Measurements from ENCODE around the gene CCDC197. TPM values are rescaled to one million over a fixed set of nuclear protein-coding genes. Genes with fewer than 3 reads are reported as not detected.

Gene CCDC197
- total RNA-seq, 1 donor, result not detected

- TF ChIP-seq CTCF (IDR thresholded peaks at IDR 0.05; ENCODE audit: insufficient read depth, low read depth, low read length), result no peak
- H3K4me3 ChIP-seq (ENCODE audit: low read depth, low read length), result no peak overlapping the region
- no peak for DNase-seq (ENCODE audit: low read depth)
These were observed 3.2 kb downstream of the CCDC197 start for GRCh38 chr14:94000267-94000666.

GRCh38 chr14:94001016-94001415, 3.9 kb downstream of the CCDC197 start:
- DNase-seq (ENCODE audit: low read depth), result no peak
- TF ChIP-seq CTCF (IDR thresholded peaks at IDR 0.05; ENCODE audit: insufficient read depth, low read depth, low read length), result no peak
- H3K4me3 ChIP-seq (ENCODE audit: low read depth, low read length), result no peak overlapping the region

GRCh38 chr14:94001501-94002396, 4.6 kb downstream of the CCDC197 start:
- peak; percentile 66 for DNase-seq (ENCODE audit: low read depth)
- H3K4me3 ChIP-seq (ENCODE audit: low read depth, low read length), result no peak overlapping the region
- peak; percentile 96 for TF ChIP-seq CTCF (IDR thresholded peaks at IDR 0.05; ENCODE audit: insufficient read depth, low read depth, low read length)

GRCh38 chr14:94003397-94003796, 6.3 kb downstream of the CCDC197 start:
- no peak for TF ChIP-seq CTCF (IDR thresholded peaks at IDR 0.05; ENCODE audit: insufficient read depth, low read depth, low read length)
- no peak overlapping the region for H3K4me3 ChIP-seq (ENCODE audit: low read depth, low read length)
- DNase-seq (ENCODE audit: low read depth), result no peak

GRCh38 chr14:94004015-94004414, 6.9 kb downstream of the CCDC197 start:
- no peak for TF ChIP-seq CTCF (IDR thresholded peaks at IDR 0.05; ENCODE audit: insufficient read depth, low read depth, low read length)
- no peak for DNase-seq (ENCODE audit: low read depth)

GRCh38 chr14:94005324-94006073, 8.4 kb downstream of the CCDC197 start:
- TF ChIP-seq CTCF (IDR thresholded peaks at IDR 0.05; ENCODE audit: insufficient read depth, low read depth, low read length), result peak; percentile 43
- no peak overlapping the region for H3K4me3 ChIP-seq (ENCODE audit: low read depth, low read length)
- no peak for DNase-seq (ENCODE audit: low read depth)

More at GRCh38 chr14:94004015-94004414, 6.9 kb downstream of the CCDC197 start:
- no peak overlapping the region for H3K4me3 ChIP-seq (ENCODE audit: low read depth, low read length)

All from fibroblast of villous mesenchyme (primary cell).